ENCODE results near the gene PPP2R2D. TPM values are rescaled to one million over a fixed set of nuclear protein-coding genes. Genes with fewer than 3 reads are reported as not detected.

The PPP2R2D gene
- total and polyA plus RNA-seq, 2 experiments from 2014 or later = 25.9 to 32.1 TPM

DNA sequence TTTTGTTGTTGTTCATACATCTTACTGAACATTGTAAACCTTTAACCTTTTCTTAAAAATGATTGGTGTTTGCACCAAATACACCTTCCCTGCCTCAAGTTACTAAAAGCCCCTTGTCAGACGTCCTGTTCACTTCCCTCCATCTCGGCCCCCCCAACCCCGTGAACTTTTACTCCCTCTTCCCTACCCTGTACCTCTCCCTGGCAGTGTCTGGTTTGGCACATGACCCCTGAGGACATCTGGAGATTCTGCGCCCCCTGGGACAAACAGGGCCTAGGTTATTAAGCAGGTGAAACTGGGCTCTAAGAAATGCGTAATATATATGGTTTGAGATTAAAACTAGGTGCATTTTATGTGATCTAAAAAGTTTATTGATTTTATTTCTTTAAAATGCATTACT, 1.4 kb downstream of the PPP2R2D start:
- Histone ChIP-seq H3K27ac (peak overlapping the region; percentile 97), H3K4me1 (ENCODE audit: insufficient read depth) (peaks cover 28% of the 10 kb centered on the region), H3K36me3 (replicated peaks; ENCODE audit: insufficient read depth, low read depth) (no peaks in the 10 kb centered on the region), H2AFZ (no peak overlapping the region), H4K20me1 (ENCODE audit: insufficient read depth, poor library complexity, severe bottlenecking) (peaks cover 54% of the 10 kb centered on the region), H3K27me3 (no peaks in the 10 kb centered on the region), H3K9me2 (replicated peaks; ENCODE audit: insufficient read depth) (no peaks in the 10 kb centered on the region), H3K9me3 (ENCODE audit: low read depth) (no peaks in the 10 kb centered on the region), H3K4me3 (peak overlapping the region; percentile 95), H3K4me2 (peak overlapping the region; percentile 92), H3K79me2 (peaks cover 61% of the 10 kb centered on the region)
- 41% methylated on average over 5 of the region's 5 CpGs for WGBS (ENCODE audit: low lambda C conversion rate, missing lambda C conversion rate)
- DNase-seq (ENCODE audit: low spot score) = no peak
- TF ChIP-seq EZH2phosphoT487 (IDR thresholded peaks at IDR 0.05; ENCODE audit: low read depth, severe bottlenecking, unreplicated experiment) = no peak
- TF ChIP-seq, protein P1, sequence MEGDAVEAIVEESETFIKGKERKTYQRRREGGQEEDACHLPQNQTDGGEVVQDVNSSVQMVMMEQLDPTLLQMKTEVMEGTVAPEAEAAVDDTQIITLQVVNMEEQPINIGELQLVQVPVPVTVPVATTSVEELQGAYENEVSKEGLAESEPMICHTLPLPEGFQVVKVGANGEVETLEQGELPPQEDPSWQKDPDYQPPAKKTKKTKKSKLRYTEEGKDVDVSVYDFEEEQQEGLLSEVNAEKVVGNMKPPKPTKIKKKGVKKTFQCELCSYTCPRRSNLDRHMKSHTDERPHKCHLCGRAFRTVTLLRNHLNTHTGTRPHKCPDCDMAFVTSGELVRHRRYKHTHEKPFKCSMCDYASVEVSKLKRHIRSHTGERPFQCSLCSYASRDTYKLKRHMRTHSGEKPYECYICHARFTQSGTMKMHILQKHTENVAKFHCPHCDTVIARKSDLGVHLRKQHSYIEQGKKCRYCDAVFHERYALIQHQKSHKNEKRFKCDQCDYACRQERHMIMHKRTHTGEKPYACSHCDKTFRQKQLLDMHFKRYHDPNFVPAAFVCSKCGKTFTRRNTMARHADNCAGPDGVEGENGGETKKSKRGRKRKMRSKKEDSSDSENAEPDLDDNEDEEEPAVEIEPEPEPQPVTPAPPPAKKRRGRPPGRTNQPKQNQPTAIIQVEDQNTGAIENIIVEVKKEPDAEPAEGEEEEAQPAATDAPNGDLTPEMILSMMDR (IDR thresholded peaks at IDR 0.05; ENCODE audit: poor library complexity) = no peak
- no peak for TF ChIP-seq EZH2 (IDR thresholded peaks at IDR 0.05; ENCODE audit: borderline replicate concordance)

- WGBS (ENCODE audit: low lambda C conversion rate, missing lambda C conversion rate) = over 99% methylated on average over 9 of the region's 9 CpGs
- Histone ChIP-seq H2AFZ (no peak overlapping the region), H4K20me1 (ENCODE audit: insufficient read depth, poor library complexity, severe bottlenecking) (peaks cover 59% of the 10 kb centered on the region), H3K4me3 (peak overlapping the region; percentile 95), H3K4me2 (peak overlapping the region; percentile 92), H3K27ac (no peak overlapping the region), H3K27me3 (no peaks in the 10 kb centered on the region), H3K4me1 (ENCODE audit: insufficient read depth) (peaks cover 33% of the 10 kb centered on the region), H3K9me3 (ENCODE audit: low read depth) (no peaks in the 10 kb centered on the region), H3K9me2 (replicated peaks; ENCODE audit: insufficient read depth) (no peaks in the 10 kb centered on the region), H3K36me3 (replicated peaks; ENCODE audit: insufficient read depth, low read depth) (no peaks in the 10 kb centered on the region), H3K79me2 (peaks cover 66% of the 10 kb centered on the region)
- TF ChIP-seq, protein P1 (IDR thresholded peaks at IDR 0.05; ENCODE audit: poor library complexity) = no peak
- DNase-seq (ENCODE audit: low spot score) = no peak
Observed at GRCh38 chr10:131902691-131903090, 1.9 kb downstream of the PPP2R2D start.

DNA sequence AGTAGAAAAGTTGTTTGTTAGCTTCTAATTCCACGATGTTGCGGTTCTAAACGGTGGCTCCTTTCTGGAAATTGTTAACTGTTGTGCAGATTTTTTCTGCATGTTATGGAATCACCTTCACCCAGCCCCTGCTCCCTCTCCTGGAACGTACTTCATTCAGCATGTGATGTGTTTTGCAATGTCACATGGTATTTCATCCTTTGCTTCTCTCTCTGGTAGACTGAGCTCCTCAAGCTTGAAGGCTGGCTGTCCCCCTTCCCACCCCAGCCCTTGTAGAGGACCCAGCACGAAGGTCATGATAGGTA, 4.4 kb downstream of the PPP2R2D start:
- peaks cover 43% of the 10 kb centered on the region for H3K4me1 ChIP-seq (ENCODE audit: insufficient read depth)
- H3K27ac ChIP-seq = peak overlapping the region; percentile 23
- H4K20me1 ChIP-seq (ENCODE audit: insufficient read depth, poor library complexity, severe bottlenecking) = peaks cover 84% of the 10 kb centered on the region
- 86% methylated on average over 5 of the region's 5 CpGs for WGBS (ENCODE audit: low lambda C conversion rate, missing lambda C conversion rate)
- H3K9me3 ChIP-seq (ENCODE audit: low read depth) = no peaks in the 10 kb centered on the region
- peak overlapping the region; percentile 21 for H3K4me2 ChIP-seq
- H3K36me3 ChIP-seq (replicated peaks; ENCODE audit: insufficient read depth, low read depth) = no peaks in the 10 kb centered on the region
- H3K79me2 ChIP-seq = peaks cover 91% of the 10 kb centered on the region
- H2AFZ ChIP-seq = no peak overlapping the region
- no peaks in the 10 kb centered on the region for H3K27me3 ChIP-seq
- no peaks in the 10 kb centered on the region for H3K9me2 ChIP-seq (replicated peaks; ENCODE audit: insufficient read depth)
- no peak for DNase-seq (ENCODE audit: low spot score)
- H3K4me3 ChIP-seq = no peak overlapping the region
- no peak for TF ChIP-seq EZH2 (IDR thresholded peaks at IDR 0.05; ENCODE audit: borderline replicate concordance)
- TF ChIP-seq EZH2phosphoT487 (IDR thresholded peaks at IDR 0.05; ENCODE audit: low read depth, severe bottlenecking, unreplicated experiment) = no peak
- TF ChIP-seq, protein P1 (IDR thresholded peaks at IDR 0.05; ENCODE audit: poor library complexity) = no peak

Data from hepatocyte (in vitro differentiated cells).